NK-92 treated with Interleukin-12 subunit alpha and Interleukin-12 subunit beta, amount 100 ng/mL, for 24 hours (cell line): Measurements from ENCODE around the gene ASL.
"Not testable (repeated sequence)": the region's sequence is repeated elsewhere in the genome, so short reads cannot be mapped to it uniquely, and the experiment has no call there.

Experiments used
- DNase-seq: peaks from one replicate; lab custom pipeline; 2025; lab: John Stamatoyannopoulos, UW

Gene ASL

GRCh38 chr7:66075590-66076461, at the start of gene ASL:
Gene ASL (plus strand): TSS chr7:66075819. CDS start chr7:66076082, 263 bp downstream.
- peak; percentile 88 for DNase-seq

GRCh38 chr7:66028342-66028741, 47.3 kb upstream of the ASL start:
- not testable (repeated sequence) for DNase-seq

- DNase-seq: peak; percentile 18
Measured at GRCh38 chr7:66033471-66034385, 41.9 kb upstream of the ASL start.

GRCh38 chr7:66034436-66035010, 41.1 kb upstream of the ASL start:
- not testable (repeated sequence) for DNase-seq

GRCh38 chr7:66036382-66036781, 39.2 kb upstream of the ASL start:
- DNase-seq: no peak

- no peak for DNase-seq
Measured at GRCh38 chr7:66036788-66037187, 38.8 kb upstream of the ASL start.

- no peak for DNase-seq
Measured at GRCh38 chr7:66039094-66039670, 36.4 kb upstream of the ASL start.

GRCh38 chr7:66043681-66044497, 31.7 kb upstream of the ASL start:
- DNase-seq: no peak

- DNase-seq: not testable (repeated sequence)
Measured at GRCh38 chr7:66044498-66044854, 31.1 kb upstream of the ASL start.

GRCh38 chr7:66047426-66047825, 28.2 kb upstream of the ASL start:
- no peak for DNase-seq

- DNase-seq: not testable (repeated sequence)
Measured at GRCh38 chr7:66049886-66050285, 25.7 kb upstream of the ASL start.

GRCh38 chr7:66050337-66050957, 25.2 kb upstream of the ASL start:
- no peak for DNase-seq

GRCh38 chr7:66050990-66051448, 24.6 kb upstream of the ASL start:
- no peak for DNase-seq

GRCh38 chr7:66052447-66052846, 23.2 kb upstream of the ASL start:
- DNase-seq: no peak

GRCh38 chr7:66054063-66054462, 21.6 kb upstream of the ASL start:
- DNase-seq: no peak

GRCh38 chr7:66055321-66055956, 20.2 kb upstream of the ASL start:
- no peak for DNase-seq

GRCh38 chr7:66060796-66061195, 14.8 kb upstream of the ASL start:
- DNase-seq: no peak

GRCh38 chr7:66069732-66070131, 5.9 kb upstream of the ASL start:
- no peak for DNase-seq

- no peak for DNase-seq
Measured at GRCh38 chr7:66070222-66070621, 5.4 kb upstream of the ASL start.

GRCh38 chr7:66072208-66072607, 3.4 kb upstream of the ASL start:
- DNase-seq: not testable (repeated sequence)
